Spleen (tissue), 11 donors: ENCODE measurements around the gene IGSF23. TPM values are rescaled to one million over a fixed set of nuclear protein-coding genes. Genes with fewer than 3 reads are reported as not detected.
A peak's percentile ranks its signal among the peaks of the same experiment; 100 is the strongest.

ENCODE experiments used
- DNase-seq: peaks from one replicate; pipeline ENCODE4 v3.0.0-alpha.2; 2020
- H3K27ac ChIP-seq, 8 donors: fragments of 200-600 bp; sonication (generic) in 7 of 8; 1 replicate in 4 of 8; 2 replicates in 4 of 8; pipeline versions ENCODE4 v1.5.0 to v1.8.0; 2016 to 2021; ENCODE audit warnings: inconsistent platforms in 4 of 8, mild to moderate bottlenecking in 4 of 8, moderate library complexity in 1 of 8
- H3K27me3 ChIP-seq, 7 donors: fragments of 200-600 bp; sonication (generic) in 6 of 7; replicated peaks in 1 of 7; 1 replicate in 4 of 7; 2 replicates in 3 of 7; pipeline versions ENCODE4 v1.5.0 to v1.8.0; 2016 to 2021; ENCODE audit warnings: inconsistent platforms in 3 of 7, mild to moderate bottlenecking in 1 of 7
- H3K36me3 ChIP-seq, 6 donors: fragments of 200-600 bp; sonication (generic) in 5 of 6; 1 replicate in 4 of 6; 2 replicates in 2 of 6; pipeline versions ENCODE4 v1.5.0 to v1.8.0; 2016 to 2021; ENCODE audit warnings: inconsistent platforms in 2 of 6
- H3K4me1 ChIP-seq, 6 donors: fragments of 200-600 bp; sonication (generic) in 5 of 6; 1 replicate in 3 of 6; 2 replicates in 3 of 6; pipeline versions ENCODE4 v1.5.0 to v1.8.0; 2016 to 2021; ENCODE audit warnings: inconsistent platforms in 3 of 6
- H3K4me3 ChIP-seq, 8 donors: fragments of 200-600 bp; sonication (generic) in 7 of 8; 1 replicate in 4 of 8; 2 replicates in 4 of 8; pipeline versions ENCODE4 v1.5.0 to v1.8.0; 2016 to 2021; ENCODE audit warnings: inconsistent platforms in 4 of 8, mild to moderate bottlenecking in 4 of 8, moderate library complexity in 2 of 8
- H3K9me3 ChIP-seq, 8 donors: fragments of 200-600 bp; sonication (generic) in 7 of 8; 1 replicate in 4 of 8; 2 replicates in 4 of 8; pipeline versions ENCODE4 v1.5.0 to v1.8.0; 2016 to 2021; ENCODE audit warnings: inconsistent platforms in 4 of 8
- CTCF ChIP-seq, 11 experiments: fragments of 200-600 bp in 7 of 11; fragments of 450-650 bp in 4 of 11; sonication (generic) in 4 of 11; IDR thresholded peaks in 8 of 11; conservative IDR thresholded peaks in 3 of 11; 1 replicate in 7 of 11; 2 replicates in 4 of 11; pipeline versions ENCODE4 v1.4.0 to v1.8.0; 2016 to 2021; ENCODE audit warnings: antibody characterized with exemption in 11 of 11, inconsistent platforms in 4 of 11, mild to moderate bottlenecking in 1 of 11
- POLR2A ChIP-seq, 3 donors: fragments of 450-650 bp; IDR thresholded peaks; one replicate each; pipeline ENCODE4 v1.5.1; 2017; ENCODE audit warnings: antibody characterized with exemption in 3 of 3, mild to moderate bottlenecking in 1 of 3
- POLR2AphosphoS5 ChIP-seq, 3 donors: sonication (generic); formaldehyde crosslinking; IDR thresholded peaks; one replicate each; pipeline ENCODE4 v1.5.1; 2017; ENCODE audit warnings: antibody characterized with exemption in 3 of 3
- WGBS, 5 donors: extraction: QIAGEN DNeasy Blood & Tissue Kit in 3 of 5; methylation state at CpG; one replicate each; pipeline versions ENCODE4 v1.1.5 to v1.1.7; 2013 to 2018; 5-methylcytosine and 5-hydroxymethylcytosine counted together
- intact Hi-C: fragments of 100-400 bp; cut with DNase I; formaldehyde crosslinking; loops from one replicate; pipeline ENCODE4 v1.15.0; 2023; ENCODE audit warnings: low total_unique reads
- polyA plus RNA-seq, 3 donors: library from polyadenylated mRNA; stranded (reverse); fragments of 200-250 nt; gene quantifications; one replicate each; pipeline ENCODE4 v1.2.1, GENCODE V29; 2013
- total RNA-seq, 7 donors: library from RNA; depleted of rRNA in 3 of 7; stranded (reverse); fragments of >200 nt in 3 of 7; fragmentation: NEBNext Ultra II Directional in 4 of 7; extraction: Animal tissue kit (Norgen Biotek cat#: 25700) in 4 of 7; gene quantifications; one replicate each; pipeline versions ENCODE4 v1.1.0 to v1.2.1, GENCODE V29; 2016 to 2021
- donor health status: healthy with polysubstance abuse.
- donor health status: DM: no; HTN: no; CAD: no; lungs with moderate emphysema.
- donor health status: DM: no; HTN: no; CAD: no.
- donor health status: Bipolar disorder and iron deficiency.
- donor health status: healthy.
- donor health status: DM: no; HTN: no; CAD: no.
- donor health status: DM: yes; HTN: yes; CAD: no.

The IGSF23 gene
- total and polyA plus RNA-seq, 10 donors = not detected

- no peak for DNase-seq
- H3K4me1 ChIP-seq = no peaks in the 10 kb centered on the region
- no peak for TF ChIP-seq POLR2A (IDR thresholded peaks at IDR 0.05)
- TF ChIP-seq POLR2AphosphoS5 (IDR thresholded peaks at IDR 0.05) = no peak
- TF ChIP-seq CTCF (IDR thresholded peaks at IDR 0.05 in 8 of 11, conservative IDR thresholded peaks at IDR 0.05 in 3 of 11) = no peak
- no peaks in the 10 kb centered on the region for H3K36me3 ChIP-seq
- intact Hi-C loops = no loop called here
- no peak overlapping the region for H3K4me3 ChIP-seq
- H3K27me3 ChIP-seq = peaks cover 0 to 19% (median 0%) of the 10 kb centered on the region in 7 donors
- peaks cover 0 to 18% (median 0%) of the 10 kb centered on the region in 8 donors for H3K9me3 ChIP-seq
- no peak overlapping the region for H3K27ac ChIP-seq
- 94 to 100% (median 97%) methylated on average over 2 of the region's 2 CpGs for WGBS, 5 donors
These were observed 32.1 kb upstream of the IGSF23 start for GRCh38 chr19:44581288-44581687.

GRCh38 chr19:44582581-44583265 is 30.6 kb upstream of the IGSF23 start:
- DNase-seq = no peak

GRCh38 chr19:44585371-44586133 is 27.8 kb upstream of the IGSF23 start:
- H3K27ac ChIP-seq = no peak overlapping the region
- peaks cover 0 to 19% (median 0%) of the 10 kb centered on the region in 7 donors for H3K27me3 ChIP-seq
- 71 to 85% (median 74%) methylated on average over 5 of the region's 5 CpGs for WGBS, 5 donors
- no peak for DNase-seq
- H3K4me3 ChIP-seq = no peak overlapping the region
- intact Hi-C loops = no loop called here
- peaks cover 0 to 7% (median 0%) of the 10 kb centered on the region in 8 donors for H3K9me3 ChIP-seq
- H3K4me1 ChIP-seq = peaks cover 0 to 7% (median 0%) of the 10 kb centered on the region in 6 donors
- H3K36me3 ChIP-seq = no peaks in the 10 kb centered on the region
- TF ChIP-seq CTCF (IDR thresholded peaks at IDR 0.05 in 8 of 11, conservative IDR thresholded peaks at IDR 0.05 in 3 of 11) = no peak
- no peak for TF ChIP-seq POLR2A (IDR thresholded peaks at IDR 0.05)
- no peak for TF ChIP-seq POLR2AphosphoS5 (IDR thresholded peaks at IDR 0.05)

More at GRCh38 chr19:44582581-44583265, 30.6 kb upstream of the IGSF23 start:
- TF ChIP-seq CTCF (IDR thresholded peaks at IDR 0.05 in 8 of 11, conservative IDR thresholded peaks at IDR 0.05 in 3 of 11) = peak in 8 of 11 experiments; percentile 17 to 54 (median 44)
- TF ChIP-seq POLR2A (IDR thresholded peaks at IDR 0.05) = no peak
- intact Hi-C loops = no loop called here
- Histone ChIP-seq H3K27ac (no peak overlapping the region), H3K9me3 (peaks cover 0 to 21% (median 0%) of the 10 kb centered on the region in 8 donors), H3K4me1 (peaks cover 0 to 2% (median 0%) of the 10 kb centered on the region in 6 donors), H3K4me3 (no peak overlapping the region), H3K27me3 (peaks cover 0 to 19% (median 0%) of the 10 kb centered on the region in 7 donors), H3K36me3 (no peaks in the 10 kb centered on the region)
- 16 to 27% (median 23%) methylated on average over 10 of the region's 10 CpGs for WGBS, 5 donors
